Measurements from ENCODE around the gene OR6V1. TPM values are rescaled to one million over a fixed set of nuclear protein-coding genes. Genes with fewer than 3 reads are reported as not detected.

OR6V1 gene
- total RNA-seq, 4 donors from 2014 or later = not detected

DNA sequence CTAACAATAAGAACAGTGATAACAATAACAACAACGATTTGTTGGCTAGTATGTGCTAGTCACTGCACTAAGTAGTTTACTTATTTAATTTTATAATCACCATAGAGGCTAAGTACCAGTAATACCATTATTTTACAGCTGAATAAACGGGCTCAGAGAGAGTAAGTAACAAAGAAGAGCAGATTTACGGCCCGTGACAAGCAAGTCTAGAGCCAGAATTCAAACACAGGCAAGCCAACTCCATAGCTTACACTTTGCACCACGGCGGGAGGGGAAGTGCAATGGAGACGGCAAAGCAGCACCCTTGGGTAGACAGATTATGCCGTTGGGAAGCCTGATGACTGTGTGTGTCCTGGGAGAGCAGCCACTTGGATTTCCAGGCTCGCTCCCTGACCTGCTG, 1.2 kb upstream of the OR6V1 start:
- TF ChIP-seq, protein P1, sequence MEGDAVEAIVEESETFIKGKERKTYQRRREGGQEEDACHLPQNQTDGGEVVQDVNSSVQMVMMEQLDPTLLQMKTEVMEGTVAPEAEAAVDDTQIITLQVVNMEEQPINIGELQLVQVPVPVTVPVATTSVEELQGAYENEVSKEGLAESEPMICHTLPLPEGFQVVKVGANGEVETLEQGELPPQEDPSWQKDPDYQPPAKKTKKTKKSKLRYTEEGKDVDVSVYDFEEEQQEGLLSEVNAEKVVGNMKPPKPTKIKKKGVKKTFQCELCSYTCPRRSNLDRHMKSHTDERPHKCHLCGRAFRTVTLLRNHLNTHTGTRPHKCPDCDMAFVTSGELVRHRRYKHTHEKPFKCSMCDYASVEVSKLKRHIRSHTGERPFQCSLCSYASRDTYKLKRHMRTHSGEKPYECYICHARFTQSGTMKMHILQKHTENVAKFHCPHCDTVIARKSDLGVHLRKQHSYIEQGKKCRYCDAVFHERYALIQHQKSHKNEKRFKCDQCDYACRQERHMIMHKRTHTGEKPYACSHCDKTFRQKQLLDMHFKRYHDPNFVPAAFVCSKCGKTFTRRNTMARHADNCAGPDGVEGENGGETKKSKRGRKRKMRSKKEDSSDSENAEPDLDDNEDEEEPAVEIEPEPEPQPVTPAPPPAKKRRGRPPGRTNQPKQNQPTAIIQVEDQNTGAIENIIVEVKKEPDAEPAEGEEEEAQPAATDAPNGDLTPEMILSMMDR (IDR thresholded peaks at IDR 0.05; ENCODE audit: low read depth) = no peak

DNA sequence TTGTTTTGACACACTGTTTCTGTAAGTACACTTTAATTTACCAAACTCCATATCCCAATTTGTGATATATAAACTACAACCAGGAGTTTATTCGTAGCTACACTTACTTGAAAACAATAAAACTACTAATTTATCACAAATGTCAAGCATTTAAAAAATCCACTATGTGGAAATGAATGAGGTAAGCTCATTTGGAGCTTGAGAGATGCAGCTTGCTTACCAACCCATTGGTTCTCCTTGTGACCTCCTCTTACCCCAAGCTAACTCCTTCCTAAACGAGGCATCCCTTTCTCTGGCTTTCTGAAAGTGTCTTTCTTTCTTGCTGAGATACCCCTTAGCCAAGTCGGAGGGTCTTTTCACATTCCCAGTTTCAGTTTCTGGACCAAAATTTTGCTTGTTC, 2.5 kb downstream of the OR6V1 start:
- TF ChIP-seq, protein P1 (IDR thresholded peaks at IDR 0.05; ENCODE audit: low read depth) = no peak

- TF ChIP-seq, protein P1 (IDR thresholded peaks at IDR 0.05; ENCODE audit: low read depth) = no peak
These were observed 3.6 kb downstream of the OR6V1 start for GRCh38 chr7:143055754-143056153.

GRCh38 chr7:143063741-143064140, 11.6 kb downstream of the OR6V1 start:
- TF ChIP-seq, protein P1 (IDR thresholded peaks at IDR 0.05; ENCODE audit: low read depth) = no peak

DNA sequence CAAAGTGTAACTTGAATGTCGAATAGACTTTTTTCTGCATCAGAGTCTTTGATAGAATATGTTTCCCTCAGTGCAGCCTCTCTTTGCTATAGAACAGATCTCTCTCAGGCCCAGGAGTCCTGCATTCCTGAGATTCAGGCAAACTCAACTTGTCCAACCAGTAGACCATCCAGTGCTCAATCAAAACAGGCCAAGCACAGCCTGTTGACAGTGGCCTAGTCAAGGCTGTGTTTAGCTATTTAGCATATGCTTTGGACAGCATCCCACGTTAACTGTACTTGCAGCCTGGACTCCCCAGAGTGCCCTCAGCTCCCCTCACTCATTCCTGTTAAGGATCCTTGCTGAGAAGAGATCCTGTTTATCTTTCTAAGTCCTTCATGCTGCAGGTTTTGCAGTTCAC, 16.3 kb downstream of the OR6V1 start:
- TF ChIP-seq, protein P1 (IDR thresholded peaks at IDR 0.05; ENCODE audit: low read depth) = no peak

GRCh38 chr7:143069912-143070500, 17.9 kb downstream of the OR6V1 start:
- TF ChIP-seq, protein P1 (IDR thresholded peaks at IDR 0.05; ENCODE audit: low read depth) = no peak

DNA sequence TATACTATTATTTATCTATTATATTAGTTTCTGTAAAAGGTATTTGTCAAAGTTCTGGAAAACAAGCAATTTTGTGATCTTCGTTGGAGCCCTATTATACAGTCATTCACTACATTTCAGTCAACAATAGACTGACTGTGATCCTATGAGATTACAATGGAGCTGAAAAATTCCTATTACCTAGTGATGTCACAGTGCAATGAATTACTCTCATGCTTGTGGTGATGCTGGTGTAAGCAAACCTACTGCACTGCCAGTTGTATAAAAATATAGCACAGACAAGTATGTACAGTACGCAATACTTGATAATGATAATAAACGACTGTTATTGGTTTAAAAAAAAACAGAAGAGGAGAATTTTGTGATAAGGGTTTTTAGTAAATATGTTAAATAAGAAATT, 21.4 kb downstream of the OR6V1 start:
- TF ChIP-seq, protein P1 (IDR thresholded peaks at IDR 0.05; ENCODE audit: low read depth) = no peak
